ENCODE measurements around the gene THEMIS2. TPM values are rescaled to one million over a fixed set of nuclear protein-coding genes. Genes with fewer than 3 reads are reported as not detected.

Gene THEMIS2
- polyA plus RNA-seq, 1 donor from 2014 or later = 0.26 TPM

- no peaks in the 10 kb centered on the region for H3F3A ChIP-seq (ENCODE audit: insufficient read depth, low read length, poor library complexity, severe bottlenecking)
- H2AFZ ChIP-seq (ENCODE audit: low read depth, low read length) = no peak overlapping the region
- no peak overlapping the region for H3K27ac ChIP-seq (ENCODE audit: low read length)
Observed at GRCh38 chr1:27858949-27859576, 13.3 kb upstream of the THEMIS2 start.

GRCh38 chr1:27861436-27861835 is 10.9 kb upstream of the THEMIS2 start:
- Histone ChIP-seq H3K9ac (ENCODE audit: low read length) (no peak overlapping the region), H3K27ac (ENCODE audit: low read length) (no peak overlapping the region), H3K79me2 (replicated peaks; ENCODE audit: insufficient read depth, low read length) (no peaks in the 10 kb centered on the region), H3K9me3 (ENCODE audit: low read length) (no peaks in the 10 kb centered on the region), H3K4me3 (ENCODE audit: low read length) (no peak overlapping the region), H4K20me1 (ENCODE audit: insufficient read depth) (no peaks in the 10 kb centered on the region), H2AFZ (ENCODE audit: low read depth, low read length) (no peak overlapping the region), H3F3A (ENCODE audit: insufficient read depth, low read length, poor library complexity, severe bottlenecking) (no peaks in the 10 kb centered on the region), H3K27me3 (ENCODE audit: insufficient read depth, low read depth, low read length) (no peaks in the 10 kb centered on the region), H3K4me2 (ENCODE audit: low read length) (no peak overlapping the region), H3K9me2 (ENCODE audit: insufficient read depth, low read length) (no peaks in the 10 kb centered on the region), H3K36me3 (ENCODE audit: insufficient read depth, low read length) (no peaks in the 10 kb centered on the region)
- no peak for TF ChIP-seq TAF1 (IDR thresholded peaks at IDR 0.05; ENCODE audit: low read depth)
- TF ChIP-seq MXI1 (conservative IDR thresholded peaks at IDR 0.05; ENCODE audit: poor library complexity, severe bottlenecking) = no peak
- no peak for TF ChIP-seq CTCF (IDR thresholded peaks at IDR 0.05; ENCODE audit: poor library complexity, severe bottlenecking)
- no peak for TF ChIP-seq RAD21 (conservative IDR thresholded peaks at IDR 0.05)
- TF ChIP-seq REST (IDR thresholded peaks at IDR 0.05; ENCODE audit: borderline replicate concordance) = no peak
- TF ChIP-seq SMC3 (conservative IDR thresholded peaks at IDR 0.05; ENCODE audit: poor library complexity) = no peak
- TF ChIP-seq POLR2AphosphoS5 (IDR thresholded peaks at IDR 0.05) = no peak
- TF ChIP-seq EZH2 (IDR thresholded peaks at IDR 0.05; ENCODE audit: borderline replicate concordance, insufficient read depth, low read length, poor library complexity, severe bottlenecking) = no peak
- TF ChIP-seq EP300 (conservative IDR thresholded peaks at IDR 0.05; ENCODE audit: poor library complexity, severe bottlenecking) = no peak

More at GRCh38 chr1:27858949-27859576, 13.3 kb upstream of the THEMIS2 start:
- no peaks in the 10 kb centered on the region for H3K27me3 ChIP-seq (ENCODE audit: insufficient read depth, low read depth, low read length)
- no peak overlapping the region for H3K4me3 ChIP-seq (ENCODE audit: low read length)
- H3K9ac ChIP-seq (ENCODE audit: low read length) = no peak overlapping the region
- no peaks in the 10 kb centered on the region for H3K79me2 ChIP-seq (replicated peaks; ENCODE audit: insufficient read depth, low read length)
- H3K4me2 ChIP-seq (ENCODE audit: low read length) = no peak overlapping the region
- H3K9me3 ChIP-seq (ENCODE audit: low read length) = no peaks in the 10 kb centered on the region
- H3K36me3 ChIP-seq (ENCODE audit: insufficient read depth, low read length) = no peaks in the 10 kb centered on the region
- TF ChIP-seq EZH2 (IDR thresholded peaks at IDR 0.05; ENCODE audit: borderline replicate concordance, insufficient read depth, low read length, poor library complexity, severe bottlenecking) = no peak
- TF ChIP-seq TAF1 (IDR thresholded peaks at IDR 0.05; ENCODE audit: low read depth) = no peak
- no peak for TF ChIP-seq SMC3 (conservative IDR thresholded peaks at IDR 0.05; ENCODE audit: poor library complexity)
- TF ChIP-seq MXI1 (conservative IDR thresholded peaks at IDR 0.05; ENCODE audit: poor library complexity, severe bottlenecking) = no peak
- TF ChIP-seq POLR2AphosphoS5 (IDR thresholded peaks at IDR 0.05) = no peak
- no peak for TF ChIP-seq RAD21 (conservative IDR thresholded peaks at IDR 0.05)
- no peak for TF ChIP-seq EP300 (conservative IDR thresholded peaks at IDR 0.05; ENCODE audit: poor library complexity, severe bottlenecking)
- no peak for TF ChIP-seq CTCF (IDR thresholded peaks at IDR 0.05; ENCODE audit: poor library complexity, severe bottlenecking)
- H3K9me2 ChIP-seq (ENCODE audit: insufficient read depth, low read length) = no peaks in the 10 kb centered on the region
- H4K20me1 ChIP-seq (ENCODE audit: insufficient read depth) = no peaks in the 10 kb centered on the region

Data from neural cell (in vitro differentiated cells).